ENCODE data around the gene ATXN7L3B. TPM values are rescaled to one million over a fixed set of nuclear protein-coding genes. Genes with fewer than 3 reads are reported as not detected.

The ATXN7L3B gene
- total RNA-seq, 1 donor from 2014 or later, result 29.6 TPM

- Histone ChIP-seq H3K36me3 (ENCODE audit: control insufficient read depth, insufficient read depth, low read length) (peaks cover 2% of the 10 kb centered on the region), H3K27me3 (ENCODE audit: control insufficient read depth, insufficient read depth, low read length) (no peaks in the 10 kb centered on the region), H3K4me3 (ENCODE audit: low read depth, low read length) (peak overlapping the region; percentile 21)
- no peak for TF ChIP-seq CTCF (IDR thresholded peaks at IDR 0.05; ENCODE audit: insufficient read depth, low read length, poor library complexity, severe bottlenecking)
- DNase-seq (ENCODE audit: low read depth), result no peak
Observed at GRCh38 chr12:74539261-74539660, 1.6 kb downstream of the ATXN7L3B start.

- DNase-seq (ENCODE audit: low read depth), result no peak
- Histone ChIP-seq H3K36me3 (ENCODE audit: control insufficient read depth, insufficient read depth, low read length) (peaks cover 2% of the 10 kb centered on the region), H3K4me3 (ENCODE audit: low read depth, low read length) (peak overlapping the region; percentile 21), H3K27me3 (ENCODE audit: control insufficient read depth, insufficient read depth, low read length) (no peaks in the 10 kb centered on the region)
- TF ChIP-seq CTCF (IDR thresholded peaks at IDR 0.05; ENCODE audit: insufficient read depth, low read length, poor library complexity, severe bottlenecking), result no peak
Observed at GRCh38 chr12:74539765-74540526, 2.3 kb downstream of the ATXN7L3B start.

GRCh38 chr12:74541074-74541473 is 3.4 kb downstream of the ATXN7L3B start:
- DNase-seq (ENCODE audit: low read depth), result no peak
- Histone ChIP-seq H3K4me3 (ENCODE audit: low read depth, low read length) (no peak overlapping the region), H3K36me3 (ENCODE audit: control insufficient read depth, insufficient read depth, low read length) (peaks cover 2% of the 10 kb centered on the region), H3K27me3 (ENCODE audit: control insufficient read depth, insufficient read depth, low read length) (no peaks in the 10 kb centered on the region)
- TF ChIP-seq CTCF (IDR thresholded peaks at IDR 0.05; ENCODE audit: insufficient read depth, low read length, poor library complexity, severe bottlenecking), result no peak

GRCh38 chr12:74547249-74547648 is 9.6 kb downstream of the ATXN7L3B start:
- Histone ChIP-seq H3K4me3 (ENCODE audit: low read depth, low read length) (no peak overlapping the region), H3K36me3 (ENCODE audit: control insufficient read depth, insufficient read depth, low read length) (no peaks in the 10 kb centered on the region), H3K27me3 (ENCODE audit: control insufficient read depth, insufficient read depth, low read length) (no peaks in the 10 kb centered on the region)
- no peak for DNase-seq (ENCODE audit: low read depth)
- no peak for TF ChIP-seq CTCF (IDR thresholded peaks at IDR 0.05; ENCODE audit: insufficient read depth, low read length, poor library complexity, severe bottlenecking)

GRCh38 chr12:74551291-74551690 is 13.7 kb downstream of the ATXN7L3B start:
- Histone ChIP-seq H3K36me3 (ENCODE audit: control insufficient read depth, insufficient read depth, low read length) (no peaks in the 10 kb centered on the region), H3K27me3 (ENCODE audit: control insufficient read depth, insufficient read depth, low read length) (no peaks in the 10 kb centered on the region), H3K4me3 (ENCODE audit: low read depth, low read length) (no peak overlapping the region)
- TF ChIP-seq CTCF (IDR thresholded peaks at IDR 0.05; ENCODE audit: insufficient read depth, low read length, poor library complexity, severe bottlenecking), result no peak
- no peak for DNase-seq (ENCODE audit: low read depth)

GRCh38 chr12:74552201-74552600 is 14.6 kb downstream of the ATXN7L3B start:
- no peak for DNase-seq (ENCODE audit: low read depth)
- no peaks in the 10 kb centered on the region for H3K36me3 ChIP-seq (ENCODE audit: control insufficient read depth, insufficient read depth, low read length)
- no peak for TF ChIP-seq CTCF (IDR thresholded peaks at IDR 0.05; ENCODE audit: insufficient read depth, low read length, poor library complexity, severe bottlenecking)
- no peaks in the 10 kb centered on the region for H3K27me3 ChIP-seq (ENCODE audit: control insufficient read depth, insufficient read depth, low read length)
- H3K4me3 ChIP-seq (ENCODE audit: low read depth, low read length), result no peak overlapping the region

Data from kidney epithelial cell (primary cell).